Measurements from ENCODE around the gene LARP4. TPM values are rescaled to one million over a fixed set of nuclear protein-coding genes. Genes with fewer than 3 reads are reported as not detected.
"Not testable (repeated sequence)": the region's sequence is repeated elsewhere in the genome, so short reads cannot be mapped to it uniquely, and the experiment has no call there.

The LARP4 gene
- total RNA-seq, result 10 to 100 TPM; 63.2 to 72.0 TPM
- long read RNA-seq, donor 1, full-length matches to known transcripts, result 1 of 10 reads
- long read RNA-seq, donor 1, partial matches to known transcripts, result 4 of 10 reads
- long read RNA-seq, donor 1, other reads (novel, unspliced or antisense), result 5 of 10 reads
- long read RNA-seq, donor 2, partial matches to known transcripts, result 6 of 17 reads
- long read RNA-seq, donor 2, other reads (novel, unspliced or antisense), result 7 of 17 reads

DNA sequence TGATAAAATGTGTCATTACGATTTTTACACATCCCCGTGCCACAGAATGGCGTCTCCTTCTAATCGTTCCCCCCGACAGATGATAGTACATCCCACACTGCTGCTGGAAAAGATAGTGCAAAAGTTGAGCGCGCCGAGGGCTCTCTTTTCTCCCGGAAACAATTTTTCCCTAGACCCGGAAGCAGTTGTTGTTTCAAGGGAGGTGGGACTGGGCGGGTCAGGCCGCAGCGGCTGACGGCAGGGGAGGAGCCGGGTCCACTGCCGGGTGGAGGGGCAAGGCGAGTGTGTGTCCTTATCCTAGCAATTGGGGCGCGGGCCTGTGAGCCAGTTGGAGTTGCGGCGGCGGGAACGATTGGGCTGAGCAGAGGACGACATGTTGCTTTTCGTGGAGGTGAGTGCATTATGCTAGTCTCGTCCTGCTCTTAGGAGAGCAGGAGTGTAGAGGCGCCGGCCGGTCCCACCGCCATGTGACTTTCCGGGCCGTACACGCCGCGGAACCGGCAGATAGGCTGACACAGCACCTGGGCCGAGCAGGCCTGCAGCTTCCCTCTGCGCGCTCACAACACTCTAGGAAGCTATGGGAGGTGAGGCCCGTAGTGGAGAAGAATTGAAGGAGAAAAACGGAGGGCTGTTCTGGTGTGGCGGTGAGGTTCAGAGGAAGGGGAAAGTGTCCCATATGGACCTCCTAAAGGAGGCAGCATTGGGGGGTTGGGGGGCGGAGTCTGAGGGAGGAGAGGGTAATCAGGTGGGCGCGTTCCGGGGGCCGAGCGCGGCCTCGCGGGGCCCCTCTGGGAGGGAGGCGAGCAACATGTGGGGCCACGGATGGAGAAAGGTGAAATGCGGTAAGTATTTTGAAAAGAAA lies at the start of gene LARP4:
LARP4 (plus strand) TSS at position 248 of the 862 bp plus-strand sequence; CDS start at position 374, 126 bp downstream.
- DNase-seq (ENCODE audit: low spot score), result peak; percentile 97
- intact Hi-C loops (cut with DNase I), result no loop called here

DNA sequence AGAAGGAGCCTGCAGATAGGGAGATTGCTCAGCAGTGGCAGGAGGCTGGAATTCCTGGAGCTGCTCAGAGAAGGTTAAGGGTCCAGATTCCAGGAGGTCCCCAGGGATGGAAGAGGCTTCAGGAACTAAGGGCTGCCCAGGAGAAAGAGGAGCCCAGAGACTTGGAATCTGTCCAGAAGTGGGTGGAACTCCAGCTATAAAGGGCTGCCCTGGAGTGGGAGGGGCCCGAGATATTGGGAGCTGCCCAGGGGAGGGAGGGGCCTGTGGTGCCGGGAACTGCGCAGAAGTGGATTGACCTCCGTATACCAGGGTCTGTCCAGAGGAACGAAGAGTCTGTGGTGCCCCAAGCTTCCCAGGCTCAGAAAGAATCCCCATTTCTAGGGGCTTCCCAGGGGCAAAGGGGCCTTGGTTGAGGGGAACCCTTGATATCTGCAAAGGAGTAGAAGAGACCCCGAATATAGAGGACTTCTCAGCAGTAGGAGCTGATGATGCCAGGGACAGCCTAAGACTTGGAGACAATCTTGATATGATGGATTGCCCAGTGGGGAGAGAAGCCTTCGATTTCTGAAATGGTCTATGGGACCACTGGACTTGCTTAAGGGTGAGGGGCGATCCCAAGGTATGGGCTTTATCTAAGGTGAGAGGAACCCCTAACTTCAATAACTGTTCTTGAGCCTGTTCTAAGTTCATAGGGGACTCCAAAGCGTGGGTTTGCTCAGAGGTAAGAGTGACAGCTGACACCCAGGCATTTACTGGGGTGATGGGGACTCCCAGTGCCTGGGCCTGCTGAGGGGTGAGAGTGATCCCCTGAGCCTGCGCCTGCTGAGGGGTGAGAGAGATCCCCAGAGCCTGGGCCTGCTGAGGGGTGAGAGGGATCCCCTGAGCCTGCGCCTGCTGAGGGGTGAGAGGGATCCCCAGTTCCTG lies 49.3 kb upstream of the LARP4 start:
- no peak for DNase-seq (ENCODE audit: low spot score)
- intact Hi-C loops (cut with DNase I), result no loop called here

DNA sequence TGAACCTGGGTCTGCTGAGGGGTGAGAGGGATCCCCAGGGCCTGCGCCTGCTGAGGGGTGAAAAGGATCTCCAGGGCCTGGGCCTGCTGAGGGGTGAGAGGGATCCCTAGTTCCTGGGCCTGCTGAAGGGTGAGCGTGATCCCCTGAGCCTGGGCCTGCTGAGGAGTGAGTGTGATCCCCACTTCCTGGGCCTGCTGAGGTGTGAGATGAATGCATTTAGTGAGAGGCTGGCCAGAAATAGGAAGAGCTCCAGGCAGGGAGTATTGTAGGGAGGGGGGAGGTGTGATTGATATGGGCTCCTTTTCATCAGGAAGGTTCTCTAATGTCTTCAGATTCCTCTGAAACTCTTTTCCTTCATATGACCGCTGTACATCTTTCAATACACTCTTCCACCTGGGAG lies 47.3 kb upstream of the LARP4 start:
- no peak for DNase-seq (ENCODE audit: low spot score)
- intact Hi-C loops (cut with DNase I), result no loop called here

DNA sequence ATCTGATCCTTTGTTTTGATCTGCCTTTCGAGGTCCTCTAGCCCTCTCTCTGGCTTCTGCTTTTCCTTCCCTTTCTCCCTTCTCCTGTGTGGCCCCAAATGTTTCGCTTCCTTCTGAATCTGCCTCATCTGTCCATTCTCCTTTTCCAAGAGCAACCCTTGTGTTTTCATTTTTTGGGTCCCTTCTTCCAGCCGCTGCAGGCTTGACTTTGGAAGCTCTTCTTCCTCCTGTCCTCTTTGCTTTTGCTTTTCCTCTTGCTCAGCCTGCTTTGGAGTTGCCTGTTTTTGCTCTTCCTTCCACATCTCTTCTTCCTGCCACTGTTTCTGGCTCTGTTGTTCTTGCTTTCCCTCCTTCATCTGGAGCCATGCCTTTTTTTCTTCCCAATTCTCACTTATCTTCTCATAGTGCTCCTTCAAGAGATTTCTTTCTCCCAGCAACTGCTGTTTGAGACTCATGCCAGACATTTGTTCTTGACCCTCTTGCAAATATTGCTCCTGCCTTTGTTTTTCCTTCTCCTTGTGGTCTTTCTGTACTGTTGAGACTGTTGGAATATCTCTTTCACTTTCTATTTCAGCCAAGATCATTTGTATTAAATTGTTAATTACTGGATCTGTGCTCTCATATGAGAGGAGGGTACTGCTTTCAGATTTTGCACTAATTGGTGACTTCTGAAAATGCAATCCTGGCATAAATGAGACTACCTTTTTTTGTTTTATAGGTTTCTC lies 46.7 kb upstream of the LARP4 start:
- intact Hi-C loops (cut with DNase I), result no loop called here

DNA sequence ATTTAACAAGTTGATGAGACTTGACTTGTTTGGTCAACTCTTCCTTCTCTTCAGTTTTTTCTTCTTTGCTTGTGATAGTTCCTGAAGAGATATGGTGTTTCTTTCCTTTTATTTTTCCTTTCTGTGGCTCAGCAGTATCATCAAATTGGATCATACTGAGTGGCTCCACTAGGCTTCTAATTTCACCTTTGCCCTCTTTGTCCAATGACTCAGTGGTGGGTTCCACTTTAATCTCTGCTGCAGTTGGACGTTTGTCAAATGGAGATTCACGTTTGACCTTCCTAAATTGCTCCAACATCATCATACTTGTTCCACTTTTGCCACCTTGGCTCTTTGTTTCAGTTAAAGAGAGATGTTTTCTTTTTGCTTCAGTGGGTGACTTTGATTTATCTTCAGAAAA lies 45.8 kb upstream of the LARP4 start:
- DNase-seq (ENCODE audit: low spot score), result no peak
- intact Hi-C loops (cut with DNase I), result no loop called here

More for the DNA sequence above, 46.7 kb upstream of the LARP4 start:
- DNase-seq (ENCODE audit: low spot score), result no peak

DNA sequence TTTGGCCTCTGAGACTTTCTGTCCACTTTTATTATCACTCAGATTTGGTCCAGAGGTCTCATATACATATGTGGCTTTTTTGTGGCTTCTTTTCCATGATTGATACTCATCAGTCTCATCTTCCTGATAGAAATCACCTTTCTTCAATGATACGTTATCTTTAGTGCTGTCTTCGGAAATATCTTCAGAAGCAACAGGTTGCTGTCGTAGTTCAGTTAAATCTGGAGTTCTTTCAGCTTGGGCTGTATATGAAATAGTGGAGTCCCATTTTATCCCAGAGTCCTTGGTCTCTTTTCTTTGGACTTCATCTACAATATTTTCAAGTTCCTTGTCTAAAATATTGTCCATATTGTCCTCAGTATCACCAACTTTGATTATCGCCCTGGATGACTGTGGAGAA lies 45.3 kb upstream of the LARP4 start:
- intact Hi-C loops (cut with DNase I), result no loop called here
- DNase-seq (ENCODE audit: low spot score), result no peak

DNA sequence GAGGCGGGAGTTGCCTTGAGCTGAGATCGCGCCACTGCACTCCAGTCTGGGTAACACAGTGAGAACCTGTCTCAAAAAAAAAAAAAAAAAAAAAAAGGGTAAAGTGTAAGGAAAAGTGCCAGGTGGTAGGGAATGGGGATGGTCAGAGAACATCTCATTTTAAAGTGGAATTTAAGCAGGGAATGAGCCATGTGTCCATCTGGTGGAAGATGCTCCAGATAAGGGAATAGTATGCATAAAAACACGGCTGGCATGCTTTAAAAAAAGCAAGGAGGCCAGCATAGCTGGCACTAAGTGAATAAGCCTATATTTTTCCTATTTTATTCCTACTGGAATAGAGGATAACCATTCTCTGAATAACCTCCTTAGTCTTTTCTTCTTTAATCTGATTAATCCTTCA lies 38.0 kb upstream of the LARP4 start:
- intact Hi-C loops (cut with DNase I), result no loop called here
- DNase-seq (ENCODE audit: low spot score), result no peak

DNA sequence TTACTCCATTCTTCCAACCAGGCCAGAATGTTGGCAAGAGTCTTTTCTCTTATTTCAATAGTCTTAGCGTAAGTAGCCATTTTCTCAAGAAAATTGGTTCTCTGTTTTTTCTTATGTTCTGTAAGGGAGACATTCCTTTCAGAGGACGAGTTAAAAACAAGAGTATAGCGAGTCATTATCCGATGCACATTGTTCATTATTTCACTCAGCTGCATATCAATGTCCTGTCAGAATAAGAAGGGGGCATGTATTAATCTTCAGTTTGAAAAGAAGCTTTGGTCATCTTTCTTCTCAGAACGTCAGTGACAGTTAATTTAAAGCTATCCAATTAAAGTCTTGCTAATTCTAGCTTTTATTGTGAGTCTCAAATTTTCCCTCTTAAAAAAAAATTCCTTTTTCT lies 37.5 kb upstream of the LARP4 start:
- no peak for DNase-seq (ENCODE audit: low spot score)
- intact Hi-C loops (cut with DNase I), result no loop called here

DNA sequence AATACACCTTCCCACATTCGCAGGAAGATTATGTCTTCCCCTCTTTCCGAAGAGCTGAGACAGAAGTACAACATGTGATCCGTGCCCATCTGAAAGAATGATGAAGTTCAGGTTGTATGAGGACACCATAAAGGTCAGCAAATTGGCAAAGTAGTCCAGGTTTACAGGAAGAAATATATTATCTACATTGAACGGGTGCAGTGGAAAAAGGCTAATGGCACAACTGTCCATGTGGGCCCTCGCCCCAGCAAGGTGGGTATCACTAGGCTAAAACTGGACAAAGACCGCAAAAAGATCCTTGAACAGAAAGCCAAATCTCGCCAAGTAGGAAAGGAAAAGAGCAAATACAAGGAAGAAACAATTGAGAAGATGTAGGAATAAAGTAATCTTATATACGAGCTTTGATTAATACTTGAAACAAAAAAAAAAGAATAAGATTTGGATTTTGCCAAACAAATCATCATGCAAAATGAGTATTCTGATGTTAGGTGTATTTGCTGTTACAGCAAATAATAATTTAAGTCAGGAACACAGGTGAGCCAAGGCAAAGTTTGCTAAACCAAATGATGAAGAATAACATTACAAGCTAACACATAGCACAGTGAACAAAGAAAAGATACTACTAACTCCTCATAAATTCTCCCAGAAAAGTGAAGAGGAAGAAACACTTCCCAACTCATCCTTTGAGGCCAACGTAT lies 34.8 kb upstream of the LARP4 start:
- DNase-seq (ENCODE audit: low spot score), result no peak
- intact Hi-C loops (cut with DNase I), result no loop called here

DNA sequence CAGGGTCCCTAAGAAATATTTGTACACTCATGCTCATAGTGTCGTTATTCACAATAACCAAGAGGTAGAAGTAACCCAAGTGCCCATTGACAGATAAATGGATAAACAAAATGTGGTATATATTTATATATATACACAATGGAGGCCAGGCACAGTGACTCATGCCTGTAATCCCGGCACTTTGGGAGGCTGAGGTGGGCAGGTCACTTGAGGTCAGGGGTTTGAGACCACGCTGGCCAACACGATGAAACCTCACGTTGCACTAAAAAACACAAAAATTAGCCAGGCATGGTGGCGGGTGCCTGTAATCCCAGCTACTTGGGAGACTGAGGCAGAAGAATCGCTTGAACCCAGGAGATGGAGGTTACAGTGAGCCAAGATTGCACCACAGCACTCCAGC lies 30.0 kb upstream of the LARP4 start:
- intact Hi-C loops (cut with DNase I); DNase-seq (ENCODE audit: low spot score): not testable (repeated sequence)

DNA sequence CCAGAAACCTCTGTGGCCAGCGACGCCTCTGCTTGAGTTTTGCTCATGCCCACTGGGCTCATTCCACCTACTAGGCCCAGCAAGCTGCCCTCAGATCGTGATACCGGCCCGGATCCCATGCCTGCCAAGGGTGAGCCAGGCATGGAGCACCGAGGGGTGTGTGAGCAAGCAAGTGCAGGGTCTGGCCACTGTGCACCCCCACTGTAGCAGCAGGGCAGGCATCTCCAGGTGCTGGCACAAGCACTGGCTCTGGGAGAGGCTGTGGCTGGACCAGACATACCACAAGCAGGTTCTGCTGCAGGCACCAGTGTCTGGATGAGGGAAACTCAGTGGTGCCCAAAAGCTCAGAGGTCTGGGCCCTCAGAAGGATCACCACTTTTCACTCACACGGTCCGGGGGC lies 24.9 kb upstream of the LARP4 start:
- intact Hi-C loops (cut with DNase I), result no loop called here
- no peak for DNase-seq (ENCODE audit: low spot score)

DNA sequence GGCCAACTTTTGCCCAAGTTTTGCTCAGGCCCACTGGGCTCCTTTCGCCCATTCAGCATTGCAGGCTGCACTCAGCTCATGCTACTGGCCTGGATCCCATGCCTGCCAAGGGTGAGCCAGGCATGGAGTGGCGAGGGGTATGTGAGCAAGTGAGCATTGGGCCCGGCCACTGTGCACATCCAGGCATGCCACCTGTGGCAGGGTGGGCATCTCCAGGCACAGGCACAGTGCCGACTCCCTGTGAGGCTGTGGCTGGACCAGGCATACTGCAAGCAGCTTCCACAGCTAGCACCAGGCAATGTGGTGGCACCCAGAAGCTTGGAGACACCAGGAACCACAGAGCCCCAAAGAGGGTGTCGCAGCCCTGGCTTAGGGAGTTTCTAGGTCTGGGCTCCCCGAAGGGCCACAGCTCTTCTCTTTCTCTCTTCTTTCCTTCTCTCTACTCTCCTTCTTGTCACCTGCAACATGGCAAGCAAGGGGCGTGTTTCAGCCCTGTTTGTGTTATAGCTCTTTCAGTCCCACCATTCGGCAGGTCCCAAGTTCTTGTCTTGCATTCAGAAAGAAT lies 19.8 kb upstream of the LARP4 start:
- no peak for DNase-seq (ENCODE audit: low spot score)

DNA sequence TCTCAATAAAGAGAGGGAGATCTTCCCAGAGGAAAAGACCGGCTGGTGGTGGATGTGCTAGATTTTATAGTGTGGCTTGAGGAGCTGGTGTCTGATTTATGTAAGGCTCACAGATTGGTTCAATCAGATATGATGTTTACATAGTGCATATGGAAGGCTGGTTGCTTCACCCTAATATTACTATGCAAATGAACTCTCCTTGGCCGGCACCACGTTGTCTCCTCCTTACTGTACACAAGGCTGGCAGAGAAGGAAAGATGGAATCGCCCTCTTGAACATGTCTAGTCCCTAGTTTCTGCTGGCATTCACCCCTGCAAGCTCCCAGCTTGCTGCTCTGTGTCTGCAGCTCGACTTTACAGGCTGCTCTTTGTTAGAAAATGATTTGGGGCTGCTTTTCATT lies 13.2 kb upstream of the LARP4 start:
- intact Hi-C loops (cut with DNase I), result no loop called here
- peak; percentile 40 for DNase-seq (ENCODE audit: low spot score)

More for the DNA sequence above, 19.8 kb upstream of the LARP4 start:
- intact Hi-C loops (cut with DNase I), result no loop called here

DNA sequence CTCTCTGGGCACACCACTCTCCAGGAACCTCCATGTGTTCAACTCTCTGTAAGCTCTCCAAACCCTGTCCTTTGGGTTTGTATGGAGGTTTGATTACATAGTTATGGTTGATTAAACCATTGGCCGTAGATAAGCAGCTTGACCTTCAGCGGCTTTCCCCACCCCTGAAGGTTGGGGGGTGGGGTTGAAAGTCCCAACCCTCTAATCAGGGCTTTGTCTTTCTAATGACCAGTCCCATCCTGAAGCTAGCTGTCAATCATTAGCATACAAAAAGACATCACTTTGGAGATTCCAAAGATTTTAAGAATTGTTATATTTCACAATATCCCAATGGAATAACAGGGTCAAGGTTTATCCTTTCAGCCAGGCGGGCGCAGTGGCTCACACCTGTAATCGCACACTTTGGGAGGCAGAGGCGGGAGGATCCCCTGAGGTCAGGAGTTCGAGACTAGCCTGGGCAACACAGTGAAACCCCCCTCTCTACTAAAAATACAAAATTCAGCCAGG lies 12.7 kb upstream of the LARP4 start:
- DNase-seq (ENCODE audit: low spot score), result no peak
- intact Hi-C loops (cut with DNase I), result no loop called here

DNA sequence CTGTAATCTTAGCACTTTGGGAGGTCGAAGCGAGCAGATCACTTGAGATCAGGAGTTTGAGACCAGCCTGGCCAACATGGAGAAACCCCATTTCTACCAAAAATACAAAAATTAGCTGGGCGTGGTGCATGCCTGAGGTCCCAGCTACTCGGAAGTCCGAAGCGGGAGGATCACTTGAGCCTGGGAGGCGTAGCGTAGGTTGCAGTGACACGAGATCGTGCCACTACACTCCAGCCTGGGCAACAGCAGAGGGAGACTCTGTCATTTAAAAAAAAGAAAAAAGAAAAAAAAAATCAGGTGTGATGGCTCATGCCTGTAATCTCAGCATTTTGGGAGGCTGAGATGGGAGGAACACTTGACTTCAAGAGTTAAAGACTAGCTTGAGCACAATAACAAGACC lies 11.9 kb upstream of the LARP4 start:
- peak; percentile 22 for DNase-seq (ENCODE audit: low spot score)
- intact Hi-C loops (cut with DNase I), result not testable (repeated sequence)

DNA sequence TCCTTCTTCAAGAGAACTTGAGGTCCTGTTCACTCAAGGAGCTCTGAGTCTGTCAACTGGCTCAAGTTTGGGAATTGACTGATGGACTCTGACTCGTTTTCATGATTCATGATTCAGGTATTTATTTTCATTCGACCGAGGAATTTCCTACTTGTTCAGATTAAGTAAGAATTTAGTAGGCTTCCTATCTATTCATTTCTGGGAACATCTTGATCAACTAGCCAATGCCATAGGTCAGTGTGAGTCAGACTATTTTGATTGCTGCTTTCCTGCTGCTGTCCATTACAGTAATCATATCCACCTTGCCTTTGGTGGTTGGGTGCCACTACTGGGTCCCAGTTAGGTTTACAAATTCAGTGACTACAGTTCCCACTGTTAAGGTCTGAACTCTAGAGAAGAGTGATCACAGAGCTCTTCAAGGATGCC lies 10.4 kb upstream of the LARP4 start:
- intact Hi-C loops (cut with DNase I), result no loop called here
- no peak for DNase-seq (ENCODE audit: low spot score)

DNA sequence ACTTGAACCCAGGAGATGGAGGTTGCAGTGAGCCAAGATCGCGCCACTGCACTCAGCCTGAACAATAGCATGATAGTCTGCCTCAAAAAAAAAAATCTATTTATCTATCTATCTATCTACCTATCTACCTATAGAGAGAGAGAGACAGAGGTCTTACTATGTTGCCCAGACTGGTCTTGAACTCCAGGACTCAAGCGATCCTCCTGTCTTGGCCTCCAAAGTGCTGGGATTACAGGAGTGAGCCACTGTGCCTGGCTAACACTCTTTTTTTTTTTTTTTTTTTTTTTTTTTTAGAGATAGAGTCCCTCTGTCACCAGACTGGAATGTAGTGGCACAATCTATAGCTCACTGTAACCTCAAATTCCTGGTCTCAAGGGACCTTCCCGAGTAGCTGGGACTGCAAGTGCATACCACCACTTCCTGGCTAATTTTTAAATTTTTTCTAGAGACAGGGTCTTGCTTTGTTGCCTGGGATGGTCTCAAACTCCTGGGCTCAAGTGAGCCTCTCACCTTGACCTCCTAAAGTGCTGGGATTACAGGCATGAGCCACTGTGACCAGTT lies 6.1 kb upstream of the LARP4 start:
- intact Hi-C loops (cut with DNase I), result no loop called here

More for the DNA sequence above, 6.1 kb upstream of the LARP4 start:
- no peak for DNase-seq (ENCODE audit: low spot score)

Data from posterior vena cava (tissue), 2 donors.